Measurements from ENCODE around the gene GTF3C5.
"Not testable (repeated sequence)": the region's sequence is repeated elsewhere in the genome, so short reads cannot be mapped to it uniquely, and the experiment has no call there.

Gene GTF3C5

GRCh38 chr9:133076691-133077090 is 45.9 kb downstream of the GTF3C5 start:
- Histone ChIP-seq H3K9me3 (ENCODE audit: control insufficient read depth, insufficient read depth, low read length) (no peaks in the 10 kb centered on the region), H3K4me1 (ENCODE audit: control insufficient read depth, low read length) (no peaks in the 10 kb centered on the region), H3K4me2 (ENCODE audit: low read length) (no peak overlapping the region), H3K79me2 (ENCODE audit: control insufficient read depth, low read length) (no peaks in the 10 kb centered on the region), H3K4me3 (ENCODE audit: low read length) (no peak overlapping the region), H3K9me2 (replicated peaks; ENCODE audit: control insufficient read depth, low read length) (no peaks in the 10 kb centered on the region), H3K27ac (ENCODE audit: low read depth, low read length) (no peak overlapping the region), H4K20me1 (ENCODE audit: control insufficient read depth, insufficient read depth, low read depth, low read length) (no peaks in the 10 kb centered on the region), H3F3A (ENCODE audit: control insufficient read depth, insufficient read depth) (no peaks in the 10 kb centered on the region), H3K36me3 (ENCODE audit: control insufficient read depth, low read length) (no peaks in the 10 kb centered on the region), H3K27me3 (ENCODE audit: control insufficient read depth, low read length) (peaks cover 18% of the 10 kb centered on the region; the same call in 1 of the 2 replicates)
- TF ChIP-seq EZH2phosphoT487 (IDR thresholded peaks at IDR 0.05; ENCODE audit: borderline replicate concordance, low read length): no peak
- no peak for TF ChIP-seq CTCF (IDR thresholded peaks at IDR 0.05; ENCODE audit: low read depth, low read length, poor library complexity, severe bottlenecking)

- Histone ChIP-seq H3K4me3 (ENCODE audit: low read length) (no peak overlapping the region), H3K27ac (ENCODE audit: low read depth, low read length) (no peak overlapping the region), H3K36me3 (ENCODE audit: control insufficient read depth, low read length) (no peaks in the 10 kb centered on the region), H3K9me3 (ENCODE audit: control insufficient read depth, insufficient read depth, low read length) (no peaks in the 10 kb centered on the region), H3K79me2 (ENCODE audit: control insufficient read depth, low read length) (no peaks in the 10 kb centered on the region), H3F3A (ENCODE audit: control insufficient read depth, insufficient read depth) (no peaks in the 10 kb centered on the region), H3K4me2 (ENCODE audit: low read length) (no peak overlapping the region), H4K20me1 (ENCODE audit: control insufficient read depth, insufficient read depth, low read depth, low read length) (no peaks in the 10 kb centered on the region), H3K4me1 (ENCODE audit: control insufficient read depth, low read length) (no peaks in the 10 kb centered on the region), H3K9me2 (replicated peaks; ENCODE audit: control insufficient read depth, low read length) (no peaks in the 10 kb centered on the region), H3K27me3 (ENCODE audit: control insufficient read depth, low read length) (peaks cover 18% of the 10 kb centered on the region; the same call in 1 of the 2 replicates)
- TF ChIP-seq CTCF (IDR thresholded peaks at IDR 0.05; ENCODE audit: low read depth, low read length, poor library complexity, severe bottlenecking) (no peak), EZH2phosphoT487 (IDR thresholded peaks at IDR 0.05; ENCODE audit: borderline replicate concordance, low read length) (no peak)
Measured at GRCh38 chr9:133078486-133078885, 47.7 kb downstream of the GTF3C5 start.

- H3K4me3 ChIP-seq (ENCODE audit: low read length): no peak overlapping the region
- H3K36me3 ChIP-seq (ENCODE audit: control insufficient read depth, low read length): no peaks in the 10 kb centered on the region
- no peaks in the 10 kb centered on the region for H3K4me1 ChIP-seq (ENCODE audit: control insufficient read depth, low read length)
- no peaks in the 10 kb centered on the region for H3K9me3 ChIP-seq (ENCODE audit: control insufficient read depth, insufficient read depth, low read length)
- H3K27ac ChIP-seq (ENCODE audit: low read depth, low read length): no peak overlapping the region
- TF ChIP-seq CTCF (IDR thresholded peaks at IDR 0.05; ENCODE audit: low read depth, low read length, poor library complexity, severe bottlenecking): no peak
- no peak for TF ChIP-seq EZH2phosphoT487 (IDR thresholded peaks at IDR 0.05; ENCODE audit: borderline replicate concordance, low read length)
- H3K4me2 ChIP-seq (ENCODE audit: low read length): no peak overlapping the region
- H3K9me2 ChIP-seq (replicated peaks; ENCODE audit: control insufficient read depth, low read length): no peaks in the 10 kb centered on the region
- no peaks in the 10 kb centered on the region for H4K20me1 ChIP-seq (ENCODE audit: control insufficient read depth, insufficient read depth, low read depth, low read length)
- H3F3A ChIP-seq (ENCODE audit: control insufficient read depth, insufficient read depth): no peaks in the 10 kb centered on the region
- peaks cover 15% of the 10 kb centered on the region; the same call in 1 of the 2 replicates for H3K27me3 ChIP-seq (ENCODE audit: control insufficient read depth, low read length)
- H3K79me2 ChIP-seq (ENCODE audit: control insufficient read depth, low read length): no peaks in the 10 kb centered on the region
Measured at GRCh38 chr9:133080161-133080560, 49.4 kb downstream of the GTF3C5 start.

GRCh38 chr9:133080786-133081779 is 50.3 kb downstream of the GTF3C5 start:
- H3K79me2 ChIP-seq (ENCODE audit: control insufficient read depth, low read length); H3K27ac ChIP-seq (ENCODE audit: low read depth, low read length); H3F3A ChIP-seq (ENCODE audit: control insufficient read depth, insufficient read depth); H3K36me3 ChIP-seq (ENCODE audit: control insufficient read depth, low read length); H4K20me1 ChIP-seq (ENCODE audit: control insufficient read depth, insufficient read depth, low read depth, low read length); H3K4me1 ChIP-seq (ENCODE audit: control insufficient read depth, low read length); H3K9me2 ChIP-seq (replicated peaks; ENCODE audit: control insufficient read depth, low read length); H3K4me3 ChIP-seq (ENCODE audit: low read length); H3K4me2 ChIP-seq (ENCODE audit: low read length); H3K9me3 ChIP-seq (ENCODE audit: control insufficient read depth, insufficient read depth, low read length): not testable (repeated sequence)
- peaks cover 13% of the 10 kb centered on the region; the same call in 1 of the 2 replicates for H3K27me3 ChIP-seq (ENCODE audit: control insufficient read depth, low read length)

- H3K27ac ChIP-seq (ENCODE audit: low read depth, low read length): not testable (repeated sequence)
Measured at GRCh38 chr9:133081957-133082644, 51.3 kb downstream of the GTF3C5 start.

More at GRCh38 chr9:133081957-133082644, 51.3 kb downstream of the GTF3C5 start:
- H3K79me2 ChIP-seq (ENCODE audit: control insufficient read depth, low read length); H3K9me3 ChIP-seq (ENCODE audit: control insufficient read depth, insufficient read depth, low read length); H3K4me2 ChIP-seq (ENCODE audit: low read length); H3K4me3 ChIP-seq (ENCODE audit: low read length); H3K9me2 ChIP-seq (replicated peaks; ENCODE audit: control insufficient read depth, low read length); H4K20me1 ChIP-seq (ENCODE audit: control insufficient read depth, insufficient read depth, low read depth, low read length); H3K4me1 ChIP-seq (ENCODE audit: control insufficient read depth, low read length); H3F3A ChIP-seq (ENCODE audit: control insufficient read depth, insufficient read depth); H3K27me3 ChIP-seq (ENCODE audit: control insufficient read depth, low read length); H3K36me3 ChIP-seq (ENCODE audit: control insufficient read depth, low read length): not testable (repeated sequence)

Data from DOHH2 (cell line).